ENCODE data around the gene MYO3B.

- TF ChIP-seq CTCF (conservative IDR thresholded peaks at IDR 0.05; ENCODE audit: low read depth, low read length), result no peak
- no peak for TF ChIP-seq EZH2 (IDR thresholded peaks at IDR 0.05; ENCODE audit: borderline replicate concordance, low read depth, low read length, poor library complexity, severe bottlenecking)
Measured at GRCh38 chr2:170495896-170496295, 317.9 kb downstream of the MYO3B start.
